Activated T-cell treated with anti-CD3 and anti-CD28 coated beads, Interleukin-2, amount 50 U/mL, for 4 hours (primary cell): ENCODE data around the gene GMEB2. TPM values are rescaled to one million over a fixed set of nuclear protein-coding genes. Genes with fewer than 3 reads are reported as not detected.
A peak's percentile ranks its signal among the peaks of the same experiment; 100 is the strongest.
"Not testable (repeated sequence)": the region's sequence is repeated elsewhere in the genome, so short reads cannot be mapped to it uniquely, and the experiment has no call there.

ENCODE experiments used
- ATAC-seq, 2 donors: fragments of 200-7000 bp; cut with Tn5 transposase; one replicate each; pipeline ENCODE4 v1.10.0; 2021
- DNase-seq: peaks from one replicate; pipeline ENCODE4 v3.0.0-alpha.2; 2020
- H3K27me3 Mint-ChIP-seq: one replicate; pipeline ENCODE4 v1.8.0; 2021; ENCODE audit warnings: low read depth, mixed read lengths
- H3K36me3 Mint-ChIP-seq: one replicate; pipeline ENCODE4 v1.8.0; 2022; ENCODE audit warnings: mixed read lengths; ENCODE audit not compliant: insufficient read depth
- H3K4me1 Mint-ChIP-seq: one replicate; pipeline ENCODE4 v1.8.0; 2021; ENCODE audit warnings: low read depth, mixed read lengths
- H3K4me3 Mint-ChIP-seq: one replicate; pipeline ENCODE4 v1.8.0; 2021; ENCODE audit warnings: mild to moderate bottlenecking, moderate library complexity, mixed read lengths
- H3K9me3 Mint-ChIP-seq: one replicate; pipeline ENCODE4 v1.8.0; 2021; ENCODE audit warnings: mixed read lengths
- total RNA-seq, 3 donors: library from RNA; stranded (reverse); gene quantifications; one replicate each; pipeline ENCODE4 v1.2.1, GENCODE V29; 2021

GMEB2 gene
- total RNA-seq, 3 donors from 2014 or later, result 14.6 to 16.1 (median 15.1) TPM

DNA sequence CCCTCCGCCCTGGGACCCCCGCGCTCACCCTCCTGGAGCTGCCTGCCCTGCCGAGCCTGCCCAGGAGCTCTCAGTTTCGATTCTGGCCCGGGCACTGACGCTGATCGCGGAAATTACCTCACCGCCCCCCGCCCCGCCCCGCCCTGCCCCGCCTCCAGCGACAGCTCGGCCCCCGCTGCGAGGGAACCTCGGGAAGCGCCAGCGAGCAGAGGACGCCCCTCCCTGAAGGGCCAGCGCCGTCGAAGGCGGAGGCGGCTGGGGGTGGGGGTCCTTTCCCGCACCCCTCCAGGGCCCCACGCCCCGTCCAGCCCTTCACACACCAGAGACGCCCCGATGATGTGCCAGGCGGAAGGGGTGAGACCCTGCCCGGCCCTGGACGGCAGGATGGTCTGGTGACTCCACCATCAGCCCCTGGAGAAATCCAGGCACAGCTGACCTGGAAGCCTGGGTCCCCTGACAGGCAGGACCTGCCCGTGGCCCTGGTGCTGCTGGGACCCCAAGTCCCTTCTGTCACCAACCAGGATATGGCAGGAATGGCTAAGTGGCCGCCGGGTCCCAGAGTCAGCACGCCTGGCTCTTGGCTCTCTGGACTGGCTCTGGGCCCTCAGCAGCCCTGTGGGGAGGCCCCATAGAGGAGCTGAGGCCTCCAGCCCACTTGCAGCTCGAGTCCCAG is 52.6 kb downstream of the GMEB2 start, which contains the start of gene HELZ2:
TSS of gene HELZ2 (minus strand) at position 84 of the 673 bp plus-strand sequence. CDS start 1,854 bp downstream, outside the sequence.
- peak; percentile 63 for DNase-seq
- Mint-ChIP-seq H3K4me1 (peaks cover 3% of the 10 kb centered on the region), H3K9me3 (no peaks in the 10 kb centered on the region), H3K27me3 (no peaks in the 10 kb centered on the region), H3K36me3 (no peaks in the 10 kb centered on the region), H3K4me3 (peak within 1 kb of the TSS; percentile 81)
- peak; percentile 71 to 81 for ATAC-seq

DNA sequence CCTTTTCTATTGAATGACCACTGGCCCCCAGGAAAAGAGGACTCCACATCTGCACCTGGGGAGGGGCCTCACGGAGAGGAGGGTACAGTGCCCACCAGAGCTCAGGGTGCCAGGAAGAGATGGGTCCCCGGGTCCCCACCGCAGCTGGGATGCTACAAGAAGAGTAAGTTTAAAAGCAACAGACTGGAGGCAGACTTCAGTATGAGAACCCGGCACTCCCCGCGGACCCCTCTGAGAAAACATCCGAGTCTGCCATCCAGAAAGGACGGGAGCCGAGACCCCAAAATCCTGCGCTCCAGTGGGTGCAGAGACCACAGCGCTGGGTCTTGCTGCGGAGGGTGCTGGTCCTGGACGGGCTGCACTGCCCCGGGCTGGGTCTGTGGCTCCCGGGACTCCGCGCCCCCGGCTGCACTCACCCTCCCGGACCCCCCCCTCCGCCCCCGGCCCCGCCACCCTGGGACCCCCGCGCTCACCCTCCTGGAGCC is 53.2 kb downstream of the GMEB2 start:
- ATAC-seq, result peak; percentile 11 to 42
- H3K36me3 Mint-ChIP-seq, result no peaks in the 10 kb centered on the region
- H3K4me1 Mint-ChIP-seq, result peaks cover 8% of the 10 kb centered on the region
- H3K4me3 Mint-ChIP-seq, result peak overlapping the region; percentile 81
- no peaks in the 10 kb centered on the region for H3K9me3 Mint-ChIP-seq
- no peak for DNase-seq
- H3K27me3 Mint-ChIP-seq, result no peaks in the 10 kb centered on the region

DNA sequence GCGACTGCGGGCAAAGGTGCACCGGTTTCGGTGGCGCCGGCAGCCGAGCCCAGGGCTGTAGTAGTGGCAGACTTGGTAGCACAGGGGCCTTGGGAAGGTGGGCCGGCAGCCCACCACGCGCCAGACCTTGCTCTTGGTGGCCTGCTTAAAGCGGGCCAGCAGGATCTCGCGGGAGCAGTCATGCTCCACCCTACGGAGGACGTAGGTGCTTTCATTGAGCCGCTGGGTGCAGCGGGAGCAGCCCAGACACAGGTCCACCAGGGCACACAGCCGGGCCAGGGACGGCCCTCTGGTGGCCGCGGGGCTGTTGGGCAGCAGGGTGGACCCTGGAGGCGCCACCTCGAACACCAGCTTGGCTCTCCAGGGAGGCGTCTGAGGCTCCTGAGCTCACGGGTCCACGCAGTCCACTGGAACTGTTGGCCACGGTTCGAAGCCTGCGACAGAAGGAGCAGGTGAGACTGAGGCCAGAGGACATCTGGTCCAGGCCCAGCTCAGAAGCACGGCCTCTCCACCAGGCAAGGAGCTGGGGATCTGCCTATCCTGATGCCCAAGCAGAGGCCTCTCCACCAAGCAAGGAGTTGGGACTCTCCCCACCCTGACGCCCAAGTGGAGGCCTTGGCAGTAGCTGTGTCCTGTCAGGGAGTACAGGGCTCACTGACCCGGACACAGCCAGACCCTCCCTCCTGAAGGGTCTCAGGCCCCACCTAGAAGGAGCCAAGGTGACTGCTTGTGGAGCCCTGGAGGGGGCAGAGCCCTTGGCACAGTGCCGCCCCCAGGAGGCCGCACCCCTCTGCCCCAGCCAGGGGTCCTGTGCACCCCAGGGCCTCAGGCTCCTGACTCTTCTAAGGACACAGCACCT is 53.9 kb downstream of the GMEB2 start:
- ATAC-seq (peak; percentile 6 to 13), DNase-seq (no peak)
- Mint-ChIP-seq H3K4me3 (peak overlapping the region; percentile 81), H3K27me3 (no peaks in the 10 kb centered on the region), H3K9me3 (no peaks in the 10 kb centered on the region), H3K36me3 (no peaks in the 10 kb centered on the region), H3K4me1 (peaks cover 12% of the 10 kb centered on the region)

DNA sequence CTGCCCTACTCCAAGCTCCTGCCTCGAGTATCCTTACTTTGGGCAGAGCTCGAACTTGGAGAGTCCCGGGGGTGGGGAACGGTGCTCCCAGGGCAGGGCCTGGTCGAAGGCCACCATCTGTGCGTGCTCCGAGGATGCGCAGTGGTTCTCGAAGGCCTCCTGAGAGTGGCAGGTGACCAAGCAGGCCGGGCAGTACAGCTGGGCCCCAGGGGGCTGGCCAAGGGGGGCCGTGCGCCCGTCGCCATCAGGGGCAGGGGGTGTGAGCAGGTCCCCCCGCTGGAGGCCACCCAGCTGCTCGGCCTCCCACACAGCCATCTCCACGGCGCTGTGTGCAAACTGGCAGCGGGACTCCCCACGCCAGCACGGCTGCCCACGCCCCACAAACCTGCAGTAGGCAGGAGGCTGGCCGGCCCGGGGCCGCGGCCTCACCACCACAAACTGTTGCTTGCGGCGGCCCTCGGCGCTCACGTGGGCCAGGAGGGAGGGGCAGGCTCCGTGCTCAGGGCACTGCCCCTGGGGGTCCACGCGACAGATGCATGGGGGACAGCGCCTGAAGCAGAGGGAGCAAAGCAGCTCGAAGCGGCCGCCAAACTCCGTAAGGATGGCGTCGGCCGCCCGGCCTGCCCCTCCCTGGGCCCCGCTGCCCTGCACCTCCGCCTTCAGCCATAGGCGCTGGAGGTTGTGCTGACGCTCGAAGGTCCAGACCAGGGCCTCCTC is 54.7 kb downstream of the GMEB2 start:
- Mint-ChIP-seq H3K36me3 (no peaks in the 10 kb centered on the region), H3K4me1 (peaks cover 19% of the 10 kb centered on the region), H3K27me3 (no peaks in the 10 kb centered on the region), H3K4me3 (no peak overlapping the region), H3K9me3 (no peaks in the 10 kb centered on the region)
- DNase-seq, result no peak
- no peak for ATAC-seq

DNA sequence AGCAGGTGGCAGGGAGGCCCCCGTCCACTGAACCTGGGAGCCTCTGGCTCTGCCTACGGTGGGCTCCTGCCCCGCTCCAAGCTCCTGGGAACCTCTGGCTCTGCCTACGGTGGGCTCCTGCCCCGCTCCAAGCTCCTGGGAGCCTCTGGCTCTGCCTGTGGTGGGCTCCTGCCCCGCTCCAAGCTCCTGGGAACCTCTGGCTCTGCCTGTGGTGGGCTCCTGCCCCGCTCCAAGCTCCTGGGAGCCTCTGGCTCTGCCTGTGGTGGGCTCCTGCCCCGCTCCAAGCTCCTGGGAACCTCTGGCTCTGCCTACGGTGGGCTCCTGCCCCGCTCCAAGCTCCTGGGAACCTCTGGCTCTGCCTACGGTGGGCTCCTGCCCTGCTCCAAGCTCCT is 55.8 kb downstream of the GMEB2 start:
- H3K4me3 Mint-ChIP-seq, ATAC-seq, H3K27me3 Mint-ChIP-seq, H3K9me3 Mint-ChIP-seq, H3K36me3 Mint-ChIP-seq, DNase-seq: not testable (repeated sequence)
- H3K4me1 Mint-ChIP-seq, result peaks cover 22% of the 10 kb centered on the region

DNA sequence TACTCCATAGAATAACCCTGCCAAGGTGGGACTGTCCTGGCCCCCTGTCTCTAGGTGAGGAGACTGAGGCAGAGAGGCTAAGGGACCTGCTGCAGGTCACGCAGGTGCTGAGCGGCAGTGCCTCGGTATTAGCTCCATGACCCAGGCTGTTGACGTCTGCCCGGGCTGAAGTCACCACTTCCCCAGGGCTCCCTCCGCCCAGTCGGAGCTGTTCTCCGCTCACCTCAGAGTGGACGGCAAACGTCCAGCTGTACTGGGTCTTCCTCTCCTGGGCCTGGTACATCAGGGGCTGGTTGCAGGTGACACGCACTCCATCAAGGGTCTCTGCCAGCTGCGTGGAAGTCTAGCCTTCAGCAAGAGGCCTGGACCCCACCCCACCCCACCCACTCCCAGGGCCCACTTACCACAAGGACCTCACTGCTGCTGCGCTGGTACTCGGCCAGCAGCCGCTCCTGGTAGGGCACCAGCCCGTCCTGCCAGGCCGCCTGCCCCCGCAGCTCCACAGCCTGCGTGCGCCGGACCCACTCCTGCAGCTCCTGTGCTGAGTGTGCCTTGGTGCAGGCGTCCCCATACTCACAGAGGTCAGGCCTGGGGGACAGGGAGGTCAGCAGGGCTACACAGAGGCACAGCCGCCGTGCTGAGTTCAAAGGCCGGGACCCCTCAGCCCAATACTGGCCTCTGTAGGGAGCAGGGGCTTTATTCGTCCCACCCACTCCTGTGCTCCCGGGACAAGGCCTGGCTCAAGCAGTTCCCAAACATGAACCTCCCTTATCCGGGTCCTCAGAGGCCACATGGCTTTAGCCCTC is 56.4 kb downstream of the GMEB2 start:
- no peaks in the 10 kb centered on the region for H3K27me3 Mint-ChIP-seq
- no peaks in the 10 kb centered on the region for H3K9me3 Mint-ChIP-seq
- ATAC-seq (no peak), DNase-seq (no peak)
- peaks cover 3% of the 10 kb centered on the region for H3K36me3 Mint-ChIP-seq
- peaks cover 22% of the 10 kb centered on the region for H3K4me1 Mint-ChIP-seq
- no peak overlapping the region for H3K4me3 Mint-ChIP-seq

DNA sequence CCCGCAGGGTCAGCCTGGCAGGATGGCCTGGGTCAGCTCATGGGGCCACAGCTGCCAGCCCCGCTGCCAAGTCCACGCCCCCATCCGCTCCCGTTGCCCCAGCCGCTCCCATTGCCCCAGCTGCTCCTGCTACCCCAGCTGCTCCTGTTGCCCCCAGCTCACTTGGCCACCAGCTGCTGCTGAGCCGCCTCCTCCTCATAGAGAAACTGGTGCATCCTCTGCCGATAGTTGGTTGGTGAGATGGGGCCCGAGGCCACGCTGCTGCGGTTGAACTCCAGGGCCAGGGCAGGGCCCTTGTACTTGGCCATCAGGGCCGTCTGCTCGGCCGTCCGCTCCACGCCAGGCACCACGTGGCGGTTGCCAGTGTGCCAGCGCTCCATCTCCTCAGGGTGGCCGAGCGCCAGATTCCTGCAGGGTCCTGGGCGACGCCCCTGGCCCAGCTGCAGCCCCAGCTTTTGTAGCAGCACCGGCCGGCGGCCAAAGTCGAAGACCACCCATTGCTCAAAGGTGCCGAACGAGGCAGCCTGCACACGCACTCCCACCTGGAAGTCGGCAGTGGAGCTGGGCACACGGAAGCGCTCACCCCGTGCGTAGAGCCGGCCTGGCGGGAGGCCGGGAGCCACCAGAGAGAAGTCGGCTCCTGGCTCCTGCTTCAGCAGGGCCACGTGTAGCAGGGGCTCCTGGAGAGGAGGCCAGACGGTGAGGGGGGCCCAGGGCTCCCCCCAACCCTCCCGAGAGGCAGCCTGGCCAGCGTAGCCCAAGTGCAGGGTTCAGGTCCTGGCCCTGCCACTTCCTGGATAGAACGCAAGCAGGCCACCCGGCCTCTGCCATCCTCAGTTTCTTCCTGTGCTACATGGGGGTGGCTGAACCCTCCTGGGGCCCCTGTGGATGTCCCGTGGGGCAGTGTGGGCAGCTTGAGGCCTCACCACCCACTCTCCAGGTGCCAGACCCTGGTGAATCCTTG is 57.6 kb downstream of the GMEB2 start:
- Mint-ChIP-seq H3K27me3 (no peaks in the 10 kb centered on the region), H3K36me3 (peaks cover 5% of the 10 kb centered on the region), H3K4me3 (peak overlapping the region; percentile 11), H3K9me3 (no peaks in the 10 kb centered on the region), H3K4me1 (peaks cover 22% of the 10 kb centered on the region)
- DNase-seq (no peak), ATAC-seq (no peak)

DNA sequence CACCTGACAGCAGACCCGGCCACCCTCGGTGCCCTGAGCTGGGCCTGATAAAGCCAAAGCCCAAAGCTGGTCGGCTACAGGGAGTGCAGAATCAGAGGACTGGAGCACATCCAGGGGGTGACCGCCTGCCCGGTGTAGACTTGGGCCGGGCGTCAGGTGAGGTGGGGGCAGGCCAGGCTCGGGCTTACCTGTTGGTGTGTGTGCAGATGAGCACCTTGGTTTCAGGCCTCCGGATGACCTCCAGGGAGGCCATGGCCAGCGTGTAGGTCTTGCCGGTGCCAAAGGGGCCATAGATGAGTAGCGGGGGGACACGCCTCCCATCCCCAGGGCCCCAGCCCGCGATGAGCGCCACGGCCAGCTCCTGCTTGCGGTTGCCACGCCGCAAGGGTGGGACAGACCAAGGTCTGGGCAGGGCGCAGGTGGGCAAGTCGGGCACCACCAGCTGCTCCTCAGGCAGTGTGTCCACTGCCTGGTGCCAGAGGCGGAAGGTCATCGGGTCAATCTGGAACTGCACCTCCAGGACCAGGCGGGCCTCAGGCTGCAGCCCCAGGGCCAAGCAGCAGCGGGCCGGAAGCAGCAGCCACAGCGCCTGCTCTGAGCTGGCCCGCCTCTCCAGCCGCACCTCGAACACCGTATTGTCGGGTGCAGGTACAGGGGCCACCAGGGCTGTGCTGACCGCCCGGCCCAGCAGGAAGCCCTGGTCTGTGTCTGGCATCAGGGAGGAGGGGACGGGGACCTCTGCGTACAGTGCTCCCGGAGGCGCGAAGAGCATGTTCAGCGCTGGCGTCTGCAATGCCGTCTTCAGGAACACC is 58.5 kb downstream of the GMEB2 start:
- no peak for DNase-seq
- Mint-ChIP-seq H3K36me3 (peaks cover 5% of the 10 kb centered on the region), H3K4me3 (peak overlapping the region; percentile 60), H3K4me1 (peaks cover 20% of the 10 kb centered on the region), H3K9me3 (no peaks in the 10 kb centered on the region), H3K27me3 (no peaks in the 10 kb centered on the region)
- peak; percentile 13 to 25 for ATAC-seq

DNA sequence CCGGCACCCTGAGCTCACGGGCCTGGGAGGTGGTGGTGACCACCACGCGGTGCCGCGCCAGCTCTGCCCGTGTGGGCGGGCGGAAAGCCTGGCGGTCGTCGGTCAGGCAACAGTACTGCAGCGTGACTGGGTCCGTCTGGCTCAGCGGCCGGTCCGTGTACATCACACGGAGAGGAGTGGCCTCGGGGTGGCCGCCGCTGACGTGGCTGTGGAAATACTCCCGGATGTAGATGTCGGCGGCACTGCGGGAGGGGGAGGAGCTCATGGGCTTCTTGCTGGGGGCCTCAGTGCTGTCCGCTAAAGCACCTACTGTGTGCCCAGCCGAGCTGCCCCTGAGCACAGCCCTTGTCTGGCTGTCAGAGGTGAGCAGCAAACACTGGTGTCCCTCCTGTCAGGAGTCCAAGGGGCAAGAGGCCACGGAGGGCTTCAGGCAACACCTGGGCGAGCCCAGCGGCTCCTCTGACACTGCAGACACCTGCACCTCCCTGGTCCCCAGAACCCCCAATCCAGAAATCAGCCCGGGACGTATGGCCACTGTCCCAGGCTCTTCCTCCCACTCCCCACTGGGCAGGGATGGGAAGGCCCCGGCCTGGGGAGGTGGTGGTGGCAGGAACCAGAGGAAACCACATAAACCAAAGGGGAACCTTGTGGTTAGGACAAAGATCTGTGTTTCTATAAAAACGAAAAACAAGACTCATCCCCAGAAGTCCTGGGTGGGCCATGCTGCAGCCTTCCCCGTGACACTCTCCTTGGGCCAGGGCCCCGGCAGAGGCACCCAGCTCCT is 59.3 kb downstream of the GMEB2 start:
- peaks cover 5% of the 10 kb centered on the region for H3K36me3 Mint-ChIP-seq
- ATAC-seq, result peak; percentile 88 to 89
- no peaks in the 10 kb centered on the region for H3K9me3 Mint-ChIP-seq
- H3K27me3 Mint-ChIP-seq, result no peaks in the 10 kb centered on the region
- H3K4me3 Mint-ChIP-seq, result peak overlapping the region; percentile 60
- H3K4me1 Mint-ChIP-seq, result peaks cover 20% of the 10 kb centered on the region
- peak; percentile 40 for DNase-seq

DNA sequence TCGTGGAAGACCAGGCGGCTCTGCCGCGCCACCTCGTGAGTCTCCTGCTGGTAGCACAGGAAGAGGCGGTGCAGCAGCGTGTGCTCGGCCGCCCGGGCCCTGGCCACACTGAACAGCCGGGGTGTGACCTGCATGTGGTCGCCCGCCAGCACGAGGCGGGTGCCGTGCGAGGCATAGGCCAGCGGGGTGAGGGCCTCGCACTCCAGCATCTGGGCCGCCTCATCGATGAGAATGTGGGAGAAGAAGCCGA is 59.8 kb downstream of the GMEB2 start:
- DNase-seq (no peak), ATAC-seq (no peak)
- Mint-ChIP-seq H3K27me3 (no peaks in the 10 kb centered on the region), H3K4me3 (no peak overlapping the region), H3K4me1 (peaks cover 20% of the 10 kb centered on the region), H3K9me3 (no peaks in the 10 kb centered on the region), H3K36me3 (peaks cover 5% of the 10 kb centered on the region)

DNA sequence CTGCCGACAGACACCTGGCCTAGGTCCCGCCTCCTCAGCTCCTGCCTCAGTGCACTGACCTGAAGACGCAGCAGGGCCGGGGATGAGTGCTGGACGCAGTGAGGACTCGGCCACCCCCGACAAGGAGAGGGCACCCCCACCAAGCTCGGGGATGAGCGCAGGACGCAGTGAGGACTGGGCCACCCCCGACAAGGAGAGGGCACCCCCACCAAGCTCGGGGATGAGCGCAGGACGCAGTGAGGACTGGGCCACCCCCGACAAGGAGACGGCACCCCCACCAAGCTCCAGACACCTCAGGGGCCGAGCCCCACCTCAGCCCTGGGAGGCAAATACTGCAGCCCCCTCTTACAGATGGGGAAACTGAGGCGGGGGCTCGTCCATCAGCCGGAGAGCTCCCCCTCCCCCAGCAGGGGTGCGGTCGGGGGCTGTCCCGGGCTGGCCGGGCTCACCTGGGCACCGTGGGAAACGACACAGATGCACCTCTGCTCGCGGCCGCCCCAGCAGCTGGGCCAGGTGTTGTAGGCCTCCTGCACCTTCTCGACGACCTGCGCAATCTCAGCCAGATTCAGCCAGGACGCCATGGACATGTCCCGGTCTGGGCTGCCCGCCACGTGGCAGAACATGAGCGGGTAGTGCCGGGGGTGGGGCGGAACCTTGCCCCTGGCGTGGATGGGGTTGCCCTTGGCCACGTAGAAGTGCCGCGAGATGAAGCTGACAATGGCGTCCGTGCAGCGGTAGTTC is 60.3 kb downstream of the GMEB2 start:
- Mint-ChIP-seq H3K4me1 (peaks cover 20% of the 10 kb centered on the region), H3K4me3 (no peak overlapping the region), H3K9me3 (no peaks in the 10 kb centered on the region), H3K27me3 (no peaks in the 10 kb centered on the region), H3K36me3 (peaks cover 5% of the 10 kb centered on the region)
- DNase-seq (no peak), ATAC-seq (no peak)
